ENCODE measurements around the gene ASB12.

Gene ASB12

GRCh38 chrX:64195862-64196261 lies 34.5 kb downstream of the ASB12 start:
- TF ChIP-seq HIC1 (tag by site-specific recombination; IDR thresholded peaks at IDR 0.05) = no peak
- no peak overlapping the region for H3K4me3 ChIP-seq (ENCODE audit: low read depth, low read length)
- H3K27ac ChIP-seq (ENCODE audit: extremely low read depth, low read depth, low read length) = no peak overlapping the region
- H3K9me3 ChIP-seq (ENCODE audit: control insufficient read depth, insufficient read depth, low read depth, low read length) = no peaks in the 10 kb centered on the region; the same call in 1 of the 2 replicates
- peaks cover 5 to 28% of the 10 kb centered on the region in 2 experiments; a peak in 1 of 3 replicates for H3K36me3 ChIP-seq (ENCODE audit: control insufficient read depth in 2 of 2, insufficient read depth in 1 of 2, low read length in 2 of 2)
- no peaks in the 10 kb centered on the region for H3K4me1 ChIP-seq (ENCODE audit: control insufficient read depth, insufficient read depth, low read length)
- POLR2A ChIA-PET = no interaction called here
- CTCF ChIA-PET = no interaction called here

GRCh38 chrX:64192673-64193072 lies 37.7 kb downstream of the ASB12 start:
- H3K4me3 ChIP-seq (ENCODE audit: low read depth, low read length) = no peak overlapping the region
- no peaks in the 10 kb centered on the region; the same call in 1 of the 2 replicates for H3K9me3 ChIP-seq (ENCODE audit: control insufficient read depth, insufficient read depth, low read depth, low read length)
- ChIA-PET POLR2A (no interaction called here), CTCF (no interaction called here)
- H3K4me1 ChIP-seq (ENCODE audit: control insufficient read depth, insufficient read depth, low read length) = no peaks in the 10 kb centered on the region
- no peak overlapping the region for H3K27ac ChIP-seq (ENCODE audit: extremely low read depth, low read depth, low read length)
- H3K36me3 ChIP-seq (ENCODE audit: control insufficient read depth in 2 of 2, insufficient read depth in 1 of 2, low read length in 2 of 2) = peaks cover 5 to 43% of the 10 kb centered on the region in 2 experiments; a peak in 1 of 3 replicates
- TF ChIP-seq ZNF221 (tag by site-specific recombination; IDR thresholded peaks at IDR 0.05; ENCODE audit: borderline replicate concordance) = no peak
- TF ChIP-seq ZNF280D (tag by site-specific recombination; IDR thresholded peaks at IDR 0.05) = no peak
- no peak for TF ChIP-seq AEBP2 (tag by site-specific recombination; IDR thresholded peaks at IDR 0.05; ENCODE audit: borderline replicate concordance)
- no peak for TF ChIP-seq PRDM6 (tag by site-specific recombination; IDR thresholded peaks at IDR 0.05)
- no peak for TF ChIP-seq ZNF670 (tag by site-specific recombination; IDR thresholded peaks at IDR 0.05; ENCODE audit: low read depth)
- TF ChIP-seq GLI2 (tag by site-specific recombination; IDR thresholded peaks at IDR 0.05; ENCODE audit: borderline replicate concordance, low read depth) = no peak
- TF ChIP-seq ZNF416 (tag by site-specific recombination; IDR thresholded peaks at IDR 0.05) = no peak
- no peak for TF ChIP-seq ZNF24 (tag by site-specific recombination; IDR thresholded peaks at IDR 0.05)
- TF ChIP-seq ZNF513 (tag by site-specific recombination; IDR thresholded peaks at IDR 0.05) = no peak
- TF ChIP-seq ZBTB11 (tag by site-specific recombination; conservative IDR thresholded peaks at IDR 0.05; ENCODE audit: low read depth) = no peak
- TF ChIP-seq CTCF (tag by site-specific recombination; IDR thresholded peaks at IDR 0.05) = no peak
- TF ChIP-seq ZNF248 (tag by site-specific recombination; IDR thresholded peaks at IDR 0.05) = no peak
- no peak for TF ChIP-seq ZNF398 (tag by site-specific recombination; IDR thresholded peaks at IDR 0.05)
